Effector memory CD4-positive, alpha-beta T cell (primary cell): Measurements from ENCODE around the gene PRPF40A.

Source experiments
- DNase-seq, 3 donors: peaks; one replicate each; pipeline ENCODE4 v3.0.0-alpha.2; 2020
- H3K27ac ChIP-seq: 2 replicates; pipeline ENCODE4 v1.7.0; 2013; ENCODE audit warnings: mild to moderate bottlenecking, low read length, moderate library complexity; ENCODE audit not compliant: insufficient read depth, poor library complexity, severe bottlenecking
- H3K27me3 ChIP-seq: replicated peaks from 2 replicates; pipeline ENCODE4 v1.7.0; 2013; ENCODE audit warnings: mild to moderate bottlenecking, low read length; ENCODE audit not compliant: insufficient read depth, control insufficient read depth, poor library complexity, severe bottlenecking
- H3K36me3 ChIP-seq: 2 replicates; pipeline ENCODE4 v1.7.0; 2013; ENCODE audit warnings: mild to moderate bottlenecking, low read length, moderate library complexity; ENCODE audit not compliant: control insufficient read depth, insufficient read depth
- H3K4me1 ChIP-seq: 2 replicates; pipeline ENCODE4 v1.7.0; 2013; ENCODE audit warnings: low read length, mild to moderate bottlenecking; ENCODE audit not compliant: control insufficient read depth, insufficient read depth, poor library complexity, severe bottlenecking
- H3K4me3 ChIP-seq: 2 replicates; pipeline ENCODE4 v1.7.0; 2013; ENCODE audit warnings: low read length, low read depth, mild to moderate bottlenecking; ENCODE audit not compliant: insufficient read depth, poor library complexity, severe bottlenecking
- H3K9me3 ChIP-seq: 2 replicates; pipeline ENCODE4 v1.7.0; 2013; ENCODE audit warnings: mild to moderate bottlenecking, low read length, moderate library complexity; ENCODE audit not compliant: control insufficient read depth

Gene PRPF40A

DNA sequence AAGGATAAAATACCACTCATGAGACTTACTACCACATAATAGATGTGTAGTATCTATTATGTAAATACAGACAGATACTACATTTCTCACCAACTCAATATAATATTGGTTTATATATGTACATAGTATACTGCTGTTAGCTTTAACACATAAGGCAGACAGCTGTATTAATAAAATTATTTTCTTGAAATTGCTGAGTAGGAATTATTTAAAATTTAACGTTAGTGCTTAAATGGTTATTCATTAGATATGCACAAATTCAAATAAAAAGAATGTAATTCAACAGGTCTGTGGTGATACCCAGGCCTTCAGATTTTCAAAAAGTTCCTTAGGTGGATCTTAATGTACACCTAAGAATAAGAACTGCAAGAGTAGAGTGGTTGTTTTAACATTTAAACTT, 59.0 kb downstream of the PRPF40A start:
- DNase-seq: no peak
- Histone ChIP-seq H3K27ac (no peak overlapping the region), H3K9me3 (no peaks in the 10 kb centered on the region), H3K4me3 (no peak overlapping the region), H3K27me3 (no peaks in the 10 kb centered on the region), H3K36me3 (peaks cover 65% of the 10 kb centered on the region), H3K4me1 (no peaks in the 10 kb centered on the region)

DNA sequence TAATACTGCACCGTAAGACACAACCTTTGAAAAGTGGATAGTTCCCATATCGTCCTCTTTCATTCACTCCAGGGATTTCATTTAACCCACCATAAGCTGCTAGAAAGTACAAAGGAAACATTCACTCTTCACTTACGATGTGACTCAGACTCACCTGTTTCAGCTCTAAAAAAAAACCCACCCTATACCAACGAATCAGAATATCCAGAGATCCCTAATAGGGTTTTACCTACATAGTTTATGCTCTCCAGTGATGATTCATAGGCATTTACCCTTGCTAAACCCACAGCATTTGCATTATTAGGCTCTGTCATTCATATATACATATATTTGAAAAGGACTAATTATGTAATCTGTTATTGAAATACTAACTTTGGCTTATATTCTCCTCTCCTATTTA, 60.2 kb downstream of the PRPF40A start:
- Histone ChIP-seq H3K4me1 (no peaks in the 10 kb centered on the region), H3K4me3 (no peak overlapping the region), H3K9me3 (no peaks in the 10 kb centered on the region), H3K27me3 (no peaks in the 10 kb centered on the region), H3K36me3 (peaks cover 64% of the 10 kb centered on the region), H3K27ac (no peak overlapping the region)
- DNase-seq: no peak

DNA sequence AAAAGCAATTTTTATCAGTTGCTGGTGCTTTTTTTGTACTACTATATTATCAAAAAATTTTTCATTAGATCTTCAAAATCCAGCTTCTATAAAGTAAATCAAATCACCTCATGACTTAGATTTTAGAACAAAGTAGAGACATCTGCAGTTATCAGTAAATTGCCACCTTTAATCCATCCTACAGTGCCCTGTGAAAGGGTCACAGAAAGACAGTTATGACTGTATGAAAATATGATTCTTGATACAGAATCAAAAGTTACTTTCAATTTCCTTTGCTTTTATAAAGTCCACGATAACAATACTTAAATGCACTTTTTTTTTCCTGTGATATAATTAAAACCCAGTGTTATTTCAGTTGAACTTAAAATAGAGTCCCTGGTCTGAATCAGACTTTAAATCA, 61.4 kb downstream of the PRPF40A start:
- H3K36me3 ChIP-seq: peaks cover 61% of the 10 kb centered on the region
- no peaks in the 10 kb centered on the region for H3K27me3 ChIP-seq
- no peak overlapping the region for H3K27ac ChIP-seq
- no peaks in the 10 kb centered on the region for H3K4me1 ChIP-seq
- no peak overlapping the region for H3K4me3 ChIP-seq
- H3K9me3 ChIP-seq: no peaks in the 10 kb centered on the region
- no peak for DNase-seq

DNA sequence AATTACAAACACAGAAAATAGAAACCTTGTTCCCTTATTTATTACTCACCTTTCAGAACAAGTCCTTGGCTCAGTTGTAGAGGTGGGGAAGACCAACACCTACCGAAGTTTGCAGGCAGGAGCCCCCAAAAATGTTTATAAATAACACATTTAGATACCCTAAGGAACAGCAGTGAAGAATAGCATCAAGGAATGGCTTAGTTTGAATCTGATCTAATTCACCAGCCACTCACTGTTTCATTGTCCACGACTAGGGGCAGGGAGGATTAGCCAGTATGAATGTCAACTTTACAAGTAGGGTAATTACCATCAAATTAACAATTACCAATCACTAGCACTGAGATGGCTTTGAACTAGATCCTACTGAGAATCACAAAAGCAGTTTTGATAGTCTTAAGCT, 65.4 kb downstream of the PRPF40A start:
- peaks cover 28% of the 10 kb centered on the region for H3K36me3 ChIP-seq

DNA sequence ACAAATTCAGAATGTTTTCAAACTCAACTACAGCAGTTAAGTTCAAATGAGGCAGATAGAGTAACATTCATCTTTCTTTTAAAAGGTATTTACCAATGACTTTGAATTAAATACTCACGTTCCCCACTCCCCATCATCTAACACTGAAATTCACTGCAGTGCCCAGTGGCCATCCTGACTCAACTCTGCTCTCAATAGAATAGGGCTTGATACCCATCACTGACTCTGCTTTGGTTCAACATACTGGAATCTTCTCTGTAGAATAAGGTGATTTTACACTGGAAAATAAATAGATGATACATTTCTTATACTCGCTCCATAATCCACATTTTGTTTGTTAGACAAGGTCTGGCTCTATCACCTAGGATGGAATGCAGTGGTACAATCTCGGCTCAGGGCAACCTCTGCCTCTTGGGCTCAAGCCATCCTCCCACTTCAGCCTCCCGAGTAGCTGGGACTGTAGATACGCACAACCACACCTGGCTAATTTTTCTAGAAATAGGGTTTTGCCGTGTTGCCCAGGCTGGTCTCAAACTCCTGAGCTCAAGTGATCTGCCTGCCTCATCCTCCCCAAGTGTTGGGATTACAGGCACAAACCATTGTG, 66.4 kb downstream of the PRPF40A start:
- H3K4me3 ChIP-seq: no peak overlapping the region
- no peak overlapping the region for H3K27ac ChIP-seq
- no peaks in the 10 kb centered on the region for H3K9me3 ChIP-seq
- DNase-seq: no peak
- peaks cover 21% of the 10 kb centered on the region for H3K36me3 ChIP-seq
- no peaks in the 10 kb centered on the region for H3K4me1 ChIP-seq
- no peaks in the 10 kb centered on the region for H3K27me3 ChIP-seq

More for the DNA sequence above, 65.4 kb downstream of the PRPF40A start:
- no peaks in the 10 kb centered on the region for H3K9me3 ChIP-seq
- no peaks in the 10 kb centered on the region for H3K4me1 ChIP-seq
- H3K27me3 ChIP-seq: no peaks in the 10 kb centered on the region
- no peak for DNase-seq
- H3K4me3 ChIP-seq: no peak overlapping the region
- no peak overlapping the region for H3K27ac ChIP-seq

GRCh38 chr2:152649997-152650396, 67.3 kb downstream of the PRPF40A start:
- H3K4me1 ChIP-seq: no peaks in the 10 kb centered on the region

DNA sequence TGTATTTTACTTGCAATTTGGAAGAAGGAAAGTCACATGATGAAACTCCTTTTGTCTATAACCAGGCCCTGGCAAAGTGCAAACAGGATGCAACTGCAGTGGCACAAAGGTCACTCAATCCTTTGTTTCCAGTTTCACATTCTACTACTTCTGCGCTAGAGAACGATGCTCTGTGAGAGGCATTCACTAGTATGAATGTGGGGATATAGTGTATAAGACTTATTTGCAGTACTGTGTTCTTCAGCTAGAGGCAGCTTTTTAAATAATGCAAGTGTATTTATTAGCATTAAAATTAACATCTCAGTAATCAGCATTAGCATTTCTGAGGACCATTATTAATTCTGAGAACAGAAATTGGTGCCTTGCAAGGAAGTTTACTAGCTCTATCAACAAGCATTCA, 68.9 kb downstream of the PRPF40A start:
- H3K36me3 ChIP-seq: peaks cover 16% of the 10 kb centered on the region
- no peak overlapping the region for H3K27ac ChIP-seq
- H3K4me3 ChIP-seq: no peak overlapping the region
- DNase-seq: no peak
- H3K27me3 ChIP-seq: no peaks in the 10 kb centered on the region
- H3K9me3 ChIP-seq: no peaks in the 10 kb centered on the region
- no peaks in the 10 kb centered on the region for H3K4me1 ChIP-seq

More at GRCh38 chr2:152649997-152650396, 67.3 kb downstream of the PRPF40A start:
- DNase-seq: no peak
- Histone ChIP-seq H3K27me3 (no peaks in the 10 kb centered on the region), H3K27ac (no peak overlapping the region), H3K36me3 (peaks cover 21% of the 10 kb centered on the region), H3K9me3 (no peaks in the 10 kb centered on the region), H3K4me3 (no peak overlapping the region)

DNA sequence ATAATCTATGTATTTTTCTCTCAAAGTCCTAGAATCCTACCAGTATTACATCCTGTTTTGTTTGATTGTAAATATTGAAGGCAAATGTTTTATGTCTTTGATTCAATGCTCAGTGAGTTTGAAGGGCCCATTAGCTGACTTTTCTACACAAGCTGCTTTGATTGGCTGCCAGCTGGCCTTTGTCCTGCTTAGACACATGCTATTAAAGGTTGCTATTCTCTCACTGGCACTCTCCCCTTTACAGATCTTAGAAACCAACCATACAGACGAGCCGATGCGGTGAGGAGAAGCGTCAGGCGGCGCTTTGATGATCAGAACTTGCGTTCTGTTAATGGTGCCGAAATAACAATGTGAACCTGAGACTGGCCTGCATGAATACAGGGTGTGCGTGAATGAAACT, 69.7 kb downstream of the PRPF40A start:
- Histone ChIP-seq H3K4me3 (no peak overlapping the region), H3K27ac (no peak overlapping the region), H3K36me3 (peaks cover 13% of the 10 kb centered on the region), H3K27me3 (no peaks in the 10 kb centered on the region), H3K4me1 (no peaks in the 10 kb centered on the region), H3K9me3 (no peaks in the 10 kb centered on the region)
- DNase-seq: no peak

- H3K27me3 ChIP-seq: no peaks in the 10 kb centered on the region
- peaks cover 7% of the 10 kb centered on the region for H3K36me3 ChIP-seq
- DNase-seq: no peak
- no peaks in the 10 kb centered on the region for H3K9me3 ChIP-seq
- no peak overlapping the region for H3K27ac ChIP-seq
- no peaks in the 10 kb centered on the region for H3K4me1 ChIP-seq
- H3K4me3 ChIP-seq: no peak overlapping the region
Measured at GRCh38 chr2:152646775-152647174, 70.5 kb downstream of the PRPF40A start.

- no peak overlapping the region for H3K4me3 ChIP-seq
- H3K4me1 ChIP-seq: no peaks in the 10 kb centered on the region
- H3K27me3 ChIP-seq: no peaks in the 10 kb centered on the region
- peaks cover 5% of the 10 kb centered on the region for H3K36me3 ChIP-seq
- no peak for DNase-seq
- no peaks in the 10 kb centered on the region for H3K9me3 ChIP-seq
- H3K27ac ChIP-seq: no peak overlapping the region
Measured at GRCh38 chr2:152646264-152646663, 71.0 kb downstream of the PRPF40A start.
